T-helper 1 cell treated with Interleukin-12 subunit alpha and Interleukin-12 subunit beta and Interleukin-4 antibody, amounts not matched to agents 30 ng/mL and 1 ng/mL, for 36 hours (primary cell): ENCODE data around the gene NSF. TPM values are rescaled to one million over a fixed set of nuclear protein-coding genes. Genes with fewer than 3 reads are reported as not detected.
"Not testable (repeated sequence)": the region's sequence is repeated elsewhere in the genome, so short reads cannot be mapped to it uniquely, and the experiment has no call there.

Source experiments
- intact Hi-C: fragments of 100-400 bp; cut with micrococcal nuclease; formaldehyde crosslinking; loops from one replicate; pipeline ENCODE4 v1.15.1; 2024
- total RNA-seq: library from RNA; stranded (reverse); gene quantifications from 2 replicates; pipeline ENCODE4 v1.2.3, GENCODE V29; 2022

NSF gene
- total RNA-seq, 1 donor from 2014 or later, result 43.7 TPM

DNA sequence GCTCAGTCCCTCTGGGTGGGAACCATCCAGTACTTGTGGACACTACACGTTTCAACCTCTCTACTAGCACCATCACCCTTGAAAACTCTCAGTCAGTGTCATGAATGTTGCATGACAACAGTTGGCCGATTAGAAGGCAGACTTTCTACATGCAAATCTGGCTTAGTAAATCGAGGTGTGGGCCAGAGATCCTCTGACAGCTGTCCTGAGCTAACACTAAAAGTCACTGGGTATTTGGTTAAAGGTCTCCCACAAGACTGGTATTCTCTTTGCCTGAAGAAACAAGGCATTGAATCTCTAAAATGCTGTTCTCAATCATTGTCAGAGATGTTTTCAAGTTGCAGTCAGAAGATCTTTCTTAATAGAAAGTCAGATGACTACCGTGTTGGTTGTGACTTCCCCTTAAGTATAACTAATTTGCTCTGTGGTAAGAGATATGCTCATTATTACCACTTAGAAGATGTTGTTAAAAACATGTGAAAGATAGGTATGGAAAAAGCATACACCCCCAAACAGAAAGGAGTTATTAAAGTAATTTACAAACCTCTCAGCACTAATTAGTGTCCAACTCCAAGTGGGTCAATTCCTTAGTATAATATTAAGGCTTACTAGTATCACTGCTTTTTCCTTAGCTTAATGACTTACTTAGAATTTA lies 165.7 kb downstream of the NSF start:
- intact Hi-C loops, result no loop called here

DNA sequence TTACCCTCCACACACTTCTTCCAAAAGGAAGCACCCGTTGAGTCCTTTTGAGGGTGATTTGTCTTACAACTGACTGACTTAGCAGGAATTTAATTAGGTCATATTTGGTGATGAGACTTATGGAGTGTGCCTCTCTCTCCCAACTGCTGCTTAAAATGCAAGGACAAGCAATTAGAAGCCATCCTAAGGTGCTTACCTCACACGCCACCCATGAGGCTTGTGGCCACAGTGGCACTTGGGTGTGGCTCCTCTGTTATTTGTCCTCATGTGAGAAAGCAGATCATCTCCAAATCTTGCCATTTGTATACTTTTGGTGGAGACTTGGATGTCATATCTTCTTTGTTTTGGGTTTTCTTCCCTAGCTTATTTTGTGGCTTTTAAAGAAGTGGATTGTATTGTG lies 166.4 kb downstream of the NSF start:
- intact Hi-C loops, result no loop called here

DNA sequence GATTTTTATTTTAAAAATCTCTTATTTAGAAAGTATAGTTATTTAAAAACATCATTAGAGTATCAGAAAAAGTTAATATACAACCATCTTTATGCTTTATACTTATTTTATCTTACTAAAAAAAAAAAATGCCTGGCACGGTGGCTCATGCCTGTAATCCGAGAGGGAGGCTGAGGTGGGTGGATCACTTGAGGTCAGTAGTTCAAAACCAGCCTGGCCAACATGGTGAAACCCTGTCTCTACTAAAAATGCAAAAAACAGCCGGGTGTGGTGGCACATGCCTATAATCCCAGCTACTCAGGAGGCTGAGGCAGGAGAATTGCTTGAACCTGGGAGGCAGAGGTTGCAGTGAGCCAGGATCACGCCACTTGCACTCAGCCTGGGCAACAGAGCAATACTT lies 167.1 kb downstream of the NSF start:
- intact Hi-C loops, result not testable (repeated sequence)

DNA sequence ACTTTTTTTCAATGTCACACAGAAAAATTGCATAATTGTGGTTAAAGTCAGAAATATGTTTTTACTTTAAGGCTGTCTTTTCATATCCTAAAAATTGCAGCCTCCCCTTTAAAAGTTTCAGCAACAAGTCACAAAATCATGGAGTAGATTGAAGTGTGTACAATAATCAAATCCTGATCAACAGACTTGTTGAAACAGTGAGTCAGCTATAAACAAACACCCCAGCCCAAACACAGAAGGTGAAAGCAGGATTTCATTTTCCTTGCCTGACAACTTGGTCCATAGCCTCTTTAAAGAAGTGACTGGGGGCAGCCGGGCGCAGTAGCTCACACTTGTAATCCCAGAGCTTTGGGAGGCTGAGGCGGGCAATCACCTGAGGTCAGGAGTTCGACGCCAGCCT lies 168.1 kb downstream of the NSF start:
- intact Hi-C loops, result no loop called here

DNA sequence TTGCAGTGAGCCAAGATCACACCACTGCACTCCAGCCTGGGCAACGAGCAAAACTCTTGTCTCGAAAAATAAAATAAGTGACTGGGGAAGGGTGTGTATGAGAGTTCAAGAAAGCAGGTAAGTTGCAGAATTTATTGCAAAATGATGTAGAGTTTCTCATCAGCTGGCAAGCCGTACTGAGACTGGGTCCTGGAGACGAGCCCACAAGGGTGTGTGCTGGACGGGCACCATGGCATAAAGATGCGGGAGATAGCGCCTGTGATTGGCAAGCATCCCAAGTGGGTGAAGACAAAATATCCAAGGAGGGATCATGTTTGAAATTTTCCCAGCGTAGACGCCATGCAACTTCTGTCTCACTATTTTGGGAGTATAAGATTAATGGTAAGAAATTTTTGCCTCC lies 168.7 kb downstream of the NSF start:
- intact Hi-C loops, result no loop called here

DNA sequence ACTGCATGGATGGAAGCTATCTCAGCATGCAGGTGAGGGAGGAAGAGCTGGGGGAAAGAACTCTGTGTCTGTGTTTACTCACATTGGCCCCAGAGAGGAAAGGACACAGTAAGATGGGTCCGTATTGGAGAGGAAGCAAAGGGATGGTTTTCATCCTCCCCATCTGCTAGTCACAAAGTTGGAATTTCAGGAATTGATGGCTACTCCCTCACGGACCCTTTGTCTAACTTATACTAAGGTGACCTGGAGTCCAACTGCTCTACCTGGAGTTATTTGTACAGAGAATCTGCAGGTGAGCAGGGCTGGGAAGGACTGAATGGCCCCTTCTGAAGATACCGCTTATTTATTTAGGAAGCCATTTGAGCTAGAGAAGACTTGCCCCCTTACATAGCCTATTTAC lies 172.9 kb downstream of the NSF start:
- intact Hi-C loops, result no loop called here

DNA sequence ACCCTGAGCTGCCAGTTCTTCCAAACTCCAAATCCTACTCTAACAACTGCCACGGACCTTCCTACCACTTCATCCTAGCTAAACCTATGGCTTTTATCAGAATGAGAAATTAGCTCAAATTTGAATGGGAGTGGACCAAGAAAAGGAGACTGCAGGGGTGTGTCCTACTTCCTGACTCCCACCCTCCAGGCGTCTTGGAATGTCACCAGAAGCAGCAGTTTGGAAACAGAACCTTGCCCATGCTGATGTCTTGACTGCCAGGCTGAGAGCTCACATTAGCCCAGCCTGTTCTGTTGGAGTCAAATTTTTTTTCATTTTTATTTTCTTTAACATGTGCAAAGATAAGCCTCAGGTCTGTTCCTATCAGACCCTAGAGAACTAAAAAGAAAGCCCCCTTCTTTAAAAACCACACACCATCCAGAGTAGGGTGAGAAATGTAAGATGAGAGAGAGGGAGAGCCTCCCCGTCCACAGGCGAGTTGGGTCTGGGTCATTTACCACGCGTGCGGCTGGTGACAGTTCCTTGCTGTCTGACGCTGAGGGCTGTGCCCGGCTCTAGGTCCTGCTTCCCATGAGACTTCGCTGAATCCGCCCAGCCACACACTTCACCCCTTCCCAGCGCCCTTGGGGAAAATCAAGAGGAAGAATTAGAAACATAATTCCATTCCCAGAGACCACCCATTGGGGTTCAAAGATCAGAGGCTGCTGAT lies 173.7 kb downstream of the NSF start:
- intact Hi-C loops, result no loop called here

DNA sequence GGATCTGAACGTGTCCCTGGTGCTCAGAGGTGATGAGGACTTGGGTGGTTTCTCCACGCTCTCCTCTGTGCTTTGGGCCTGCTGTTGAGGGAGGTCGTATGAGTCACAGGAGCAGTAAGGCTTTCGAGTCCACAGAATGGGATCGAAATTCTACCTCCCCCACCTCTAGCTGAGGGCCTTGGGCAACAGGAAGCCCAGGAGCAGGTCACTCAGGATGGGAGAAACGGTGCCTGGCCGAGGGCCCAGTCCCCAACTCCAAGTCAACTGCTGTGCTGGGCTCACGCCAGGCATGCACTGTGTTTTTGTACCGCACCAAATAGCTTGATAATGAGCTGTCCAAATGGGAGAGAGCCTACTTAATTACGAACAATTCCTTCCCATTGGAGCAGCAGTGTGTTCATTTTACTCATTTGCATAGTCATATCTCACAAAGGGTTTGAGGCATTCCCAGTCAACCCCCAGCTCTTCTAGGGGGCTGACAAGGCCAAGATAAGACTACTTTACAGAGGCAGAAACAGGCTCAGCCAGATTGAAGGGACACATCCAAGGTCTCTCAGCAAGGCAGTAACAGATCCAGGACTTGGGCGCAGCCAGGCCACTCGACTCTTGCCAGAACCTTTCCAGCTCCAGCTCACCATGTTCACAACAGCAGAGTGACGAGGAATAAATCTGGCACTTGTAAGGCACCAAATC lies 174.4 kb downstream of the NSF start:
- intact Hi-C loops, result no loop called here

DNA sequence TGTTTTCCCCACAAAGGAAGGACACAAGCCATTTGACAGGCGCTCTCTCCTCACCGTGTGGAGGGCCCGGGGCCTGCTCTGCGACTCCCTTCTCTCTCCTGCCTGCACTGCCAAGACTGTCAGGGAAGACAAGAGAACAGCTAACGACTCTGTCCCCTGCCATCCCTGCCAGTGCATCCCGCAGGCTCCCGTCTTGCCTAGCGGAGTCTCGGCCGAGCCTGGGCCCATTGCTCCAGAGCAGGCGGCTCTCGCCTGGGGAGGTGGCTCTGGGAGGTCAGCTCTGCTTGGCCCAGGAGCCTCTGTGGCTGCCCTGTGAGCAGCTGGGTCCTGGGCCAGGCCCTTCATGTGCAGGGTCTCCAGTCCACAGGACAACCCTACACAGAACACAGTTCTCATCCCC lies 175.0 kb downstream of the NSF start:
- intact Hi-C loops, result no loop called here

DNA sequence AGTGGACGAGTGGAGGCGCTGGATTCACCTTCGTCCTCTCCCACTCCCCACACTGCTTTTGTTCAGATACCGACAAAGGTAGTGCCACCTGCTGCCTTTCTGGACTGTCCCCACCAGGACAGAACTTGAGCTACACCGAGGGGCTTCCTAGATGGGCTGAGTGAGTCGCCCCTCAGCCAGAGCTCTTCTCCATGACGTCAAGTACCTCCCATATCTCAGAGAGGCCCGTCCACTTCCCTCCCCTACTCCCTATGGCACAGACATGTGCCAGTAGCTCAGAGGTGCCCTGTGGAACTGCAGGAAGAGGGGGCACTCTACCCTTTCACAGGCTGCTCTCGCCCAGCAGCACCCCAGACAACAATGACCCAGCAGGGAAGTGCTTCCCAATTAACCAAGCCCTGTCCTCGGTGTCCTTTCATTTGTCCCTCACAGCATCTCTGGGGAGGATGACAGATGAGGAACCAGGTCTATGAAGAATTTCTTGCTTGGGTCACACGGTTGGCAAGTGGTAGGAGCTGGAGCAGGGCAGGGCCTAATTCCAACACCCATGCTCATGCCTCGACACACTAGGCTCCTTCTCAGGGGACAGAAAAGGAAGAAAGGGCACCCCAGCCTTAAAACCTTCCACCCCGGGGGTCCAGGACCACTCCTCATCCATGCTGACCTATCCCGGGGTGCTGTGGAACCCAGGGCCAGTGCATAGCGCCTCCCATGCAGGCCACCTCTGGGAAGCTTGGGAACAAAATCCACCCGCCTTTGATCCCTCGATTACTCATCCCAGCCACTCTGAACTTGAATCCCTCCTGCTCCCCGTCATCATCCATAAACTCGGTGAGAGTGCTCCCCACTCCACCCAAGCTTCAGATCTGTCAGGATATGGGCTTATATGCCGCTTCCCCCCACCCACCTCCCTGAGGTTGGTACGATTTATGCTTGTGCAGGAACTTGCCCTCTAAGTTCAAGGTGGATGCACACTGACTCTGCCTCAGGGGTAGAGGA lies 176.3 kb downstream of the NSF start:
- intact Hi-C loops, result no loop called here

DNA sequence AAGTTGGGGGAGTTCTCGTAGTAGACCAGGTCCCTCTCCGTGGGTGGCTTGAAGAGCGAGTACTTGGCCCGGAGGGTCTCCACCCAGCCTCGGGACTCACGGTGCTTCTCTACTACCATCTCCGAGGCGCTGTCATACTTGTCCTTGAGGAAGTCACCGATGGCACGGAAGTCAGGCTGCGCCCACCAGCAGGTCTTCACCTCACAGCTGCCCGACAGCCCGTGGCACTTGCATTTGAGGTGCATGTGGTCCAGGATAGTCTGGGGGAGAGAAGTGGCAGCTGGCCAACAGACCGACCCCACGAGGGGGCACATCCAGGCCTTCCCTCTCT lies 178.0 kb downstream of the NSF start:
- intact Hi-C loops, result no loop called here

DNA sequence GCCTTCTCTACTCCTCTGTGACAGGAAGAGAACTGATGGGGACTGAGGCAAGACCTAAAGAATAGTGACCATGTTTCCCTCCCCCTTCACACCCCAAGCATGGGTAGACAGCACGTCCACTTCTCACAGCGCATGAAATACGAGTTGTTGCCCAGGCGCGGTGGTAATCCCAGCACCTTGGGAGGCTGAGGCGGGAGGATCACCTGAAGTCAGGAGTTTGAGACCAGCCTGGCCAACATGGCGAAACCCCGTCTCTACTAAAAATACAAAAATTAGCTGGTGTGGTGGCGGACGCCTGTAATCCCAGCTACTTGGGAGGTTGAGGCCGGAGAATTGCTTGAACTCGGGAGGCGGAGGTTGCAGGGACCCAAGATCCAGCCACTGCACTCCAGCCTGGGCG lies 178.4 kb downstream of the NSF start:
- intact Hi-C loops, result not testable (repeated sequence)

DNA sequence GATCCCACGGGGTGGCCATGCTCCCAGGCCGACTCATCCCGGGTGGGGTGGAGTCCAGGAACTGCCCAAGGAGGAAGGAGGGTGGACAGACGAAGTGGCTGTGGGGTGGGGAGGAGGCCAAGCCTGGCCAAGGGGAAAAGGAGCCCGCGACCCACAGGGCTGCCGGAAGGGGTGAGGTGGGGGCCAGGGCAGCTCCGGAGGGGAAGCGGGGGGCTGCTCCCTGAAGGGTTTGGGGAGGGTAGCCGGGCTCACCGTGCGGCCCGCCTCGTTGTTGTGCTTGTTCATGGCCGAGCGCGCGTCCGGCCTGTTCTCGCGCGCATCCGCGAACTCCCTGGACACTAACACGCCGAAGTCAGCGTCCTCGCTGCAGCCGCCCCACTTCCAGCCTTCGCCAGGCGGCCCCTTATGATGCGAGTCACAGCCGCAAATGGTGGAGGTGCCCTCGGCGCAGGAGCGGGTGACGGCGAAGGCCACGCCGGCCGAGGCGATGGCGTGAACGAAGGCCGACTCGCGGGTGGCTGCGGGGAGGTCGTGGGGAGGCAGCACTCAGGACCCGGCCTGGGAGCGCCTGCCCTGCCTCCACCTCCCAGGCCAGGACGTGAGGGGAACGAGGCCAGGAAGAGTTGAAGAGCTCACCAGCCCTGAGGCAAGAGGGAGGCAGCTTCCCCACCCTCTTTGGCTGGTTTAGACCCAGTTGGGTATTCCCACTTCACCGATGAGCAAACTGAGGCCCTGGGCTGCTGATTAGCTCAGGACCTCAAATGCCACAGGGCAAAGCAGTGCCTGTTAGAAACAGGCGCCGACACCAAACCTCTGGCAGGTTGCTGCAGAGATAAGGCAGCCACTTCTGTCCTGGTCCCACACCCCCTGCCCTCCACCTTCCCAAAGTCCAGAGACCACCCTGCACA lies 179.3 kb downstream of the NSF start:
- intact Hi-C loops, result loop anchor here (10.0 kb wide), 1 partner anchor 65 kb away; no protein-coding TSS in a partner anchor

DNA sequence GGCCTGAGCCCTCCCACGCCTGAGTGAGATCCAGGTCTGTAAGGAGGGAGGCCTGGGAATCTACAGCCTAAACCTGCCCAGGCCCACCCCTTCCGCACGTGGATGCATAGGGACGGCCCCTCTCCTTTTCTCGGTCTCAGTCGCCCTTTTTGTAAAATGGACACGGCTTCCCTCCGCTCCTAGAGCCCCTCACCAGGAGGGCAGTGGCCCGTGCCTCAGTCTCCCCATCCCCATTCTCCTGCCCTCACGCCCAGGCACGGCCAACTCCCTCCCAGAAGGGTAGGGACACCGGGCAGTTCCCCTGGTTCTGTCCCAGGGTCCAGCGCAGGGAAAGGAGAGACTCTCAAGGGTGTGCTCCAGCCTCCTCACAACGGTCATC lies 180.0 kb downstream of the NSF start:
- intact Hi-C loops, result loop anchor here (10.0 kb wide), 1 partner anchor 64 kb away; no protein-coding TSS in a partner anchor

DNA sequence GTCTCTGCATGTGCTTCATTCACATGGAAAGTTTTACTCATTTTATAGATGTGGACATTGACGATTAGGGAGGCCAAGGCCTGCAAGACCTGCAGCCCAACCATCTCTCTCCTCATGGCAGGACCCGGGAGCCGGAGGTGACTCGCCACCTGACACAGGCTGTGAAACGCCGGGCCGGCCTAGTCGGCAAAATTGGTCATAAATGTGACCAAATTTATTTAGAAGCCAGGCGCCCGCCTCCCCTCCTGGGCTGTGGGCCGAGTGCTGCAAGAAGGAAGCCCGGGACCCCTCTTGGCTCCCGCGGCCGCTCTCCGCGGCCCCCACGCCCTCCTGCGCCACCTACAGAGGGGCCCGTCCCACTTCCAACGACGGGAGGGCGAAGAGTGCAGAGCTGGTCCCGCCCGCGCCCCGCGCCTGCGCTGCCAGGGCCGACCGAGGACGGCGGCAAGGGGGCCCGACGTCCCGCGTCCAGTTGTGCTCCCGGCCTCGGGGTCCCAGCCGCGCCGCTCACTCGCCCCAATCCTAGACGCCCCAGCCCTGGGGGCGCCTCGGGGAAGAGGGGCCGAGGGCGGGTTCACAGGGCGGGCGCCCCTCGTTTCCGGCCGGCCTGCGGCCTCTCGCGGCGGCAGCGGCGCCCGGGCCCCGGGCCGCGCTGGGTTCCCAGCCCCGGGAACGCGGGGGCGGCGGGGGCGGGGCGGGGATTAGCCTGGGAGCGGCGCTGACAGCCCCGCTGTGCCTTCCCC lies 180.5 kb downstream of the NSF start:
- intact Hi-C loops, result loop anchor here (10.0 kb wide), 1 partner anchor 64 kb away; no protein-coding TSS in a partner anchor

DNA sequence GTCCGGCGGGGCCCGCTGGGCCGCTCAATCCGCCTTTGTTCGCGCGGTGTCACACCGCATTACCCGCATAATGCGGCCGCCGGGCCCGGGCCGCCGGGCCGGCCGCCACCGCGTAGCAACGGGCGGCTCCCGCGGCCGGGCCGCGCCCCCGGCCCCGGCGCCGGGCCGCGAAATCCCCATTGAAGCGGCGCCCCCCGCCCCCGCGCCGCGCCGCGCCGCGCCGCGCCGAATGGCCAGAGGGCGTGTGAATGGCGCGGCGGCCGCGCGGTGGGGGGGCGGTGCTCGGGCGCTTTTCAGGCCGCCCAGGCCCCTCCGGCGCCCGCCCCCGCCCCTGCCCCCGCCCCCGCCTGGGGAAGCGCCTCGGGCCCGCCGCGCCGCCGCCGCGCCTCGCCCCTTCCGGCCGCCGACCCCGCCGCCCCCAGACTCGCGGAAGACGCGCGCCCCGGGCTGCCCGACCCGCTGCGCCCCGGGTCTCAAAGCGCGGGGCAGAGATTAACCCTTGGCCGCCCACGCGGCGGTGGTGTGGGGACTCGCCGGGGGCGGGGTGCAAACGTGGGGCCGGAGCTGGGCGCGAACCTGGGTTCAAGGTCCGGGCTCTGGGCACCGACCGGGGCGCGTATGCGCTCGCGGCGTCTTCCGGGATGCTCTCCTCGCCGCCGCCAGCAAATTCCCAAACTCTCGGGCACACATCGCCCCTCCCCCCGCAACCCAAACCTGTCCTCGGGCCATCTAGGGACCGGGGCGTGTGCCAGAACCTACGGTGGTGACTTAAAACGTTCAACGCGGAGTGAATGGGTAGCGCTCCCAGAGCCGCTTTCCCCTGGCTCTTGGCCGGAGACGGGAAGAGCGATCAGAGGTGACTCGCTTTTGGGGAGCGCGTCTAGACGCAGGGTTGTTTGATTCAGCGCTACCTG lies 181.3 kb downstream of the NSF start:
- intact Hi-C loops, result loop anchor here (10.0 kb wide), 1 partner anchor 63 kb away; no protein-coding TSS in a partner anchor

DNA sequence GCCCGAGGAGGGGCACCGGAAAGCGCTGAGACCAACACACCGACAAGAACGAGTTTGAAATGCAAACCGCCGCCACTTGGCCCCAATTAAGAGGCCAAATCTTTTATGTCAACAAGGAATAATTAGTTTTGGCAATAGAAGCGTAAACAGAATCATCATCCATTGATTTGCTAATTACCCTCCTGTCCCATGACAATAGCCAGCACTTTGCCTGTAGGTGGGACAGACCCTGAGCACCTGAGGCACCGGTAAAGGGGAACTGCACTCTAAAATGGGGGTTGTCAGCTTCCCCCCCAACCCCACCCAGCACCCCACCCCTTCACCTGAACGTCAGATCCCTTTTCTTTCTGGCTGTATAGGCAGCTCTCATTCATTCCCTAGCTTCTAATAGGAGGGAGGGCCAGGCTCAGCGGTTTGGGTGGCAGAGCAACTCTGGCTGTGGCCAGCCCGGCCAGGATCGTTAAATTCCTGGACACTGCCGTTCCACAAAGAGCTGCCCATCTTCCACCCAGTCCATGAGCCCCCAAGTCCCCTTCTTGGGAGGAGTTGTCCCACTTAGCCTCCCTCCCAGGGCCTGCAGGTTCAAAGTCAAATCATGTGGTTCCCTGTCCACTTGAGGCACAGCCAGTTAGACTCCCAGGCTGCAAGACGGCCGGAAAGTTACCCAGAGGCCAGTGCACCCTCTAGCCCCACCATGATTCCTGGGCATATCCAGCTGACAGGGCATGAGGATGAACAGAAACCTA lies 182.2 kb downstream of the NSF start:
- intact Hi-C loops, result loop anchor here (10.0 kb wide), 1 partner anchor 62 kb away; no protein-coding TSS in a partner anchor

DNA sequence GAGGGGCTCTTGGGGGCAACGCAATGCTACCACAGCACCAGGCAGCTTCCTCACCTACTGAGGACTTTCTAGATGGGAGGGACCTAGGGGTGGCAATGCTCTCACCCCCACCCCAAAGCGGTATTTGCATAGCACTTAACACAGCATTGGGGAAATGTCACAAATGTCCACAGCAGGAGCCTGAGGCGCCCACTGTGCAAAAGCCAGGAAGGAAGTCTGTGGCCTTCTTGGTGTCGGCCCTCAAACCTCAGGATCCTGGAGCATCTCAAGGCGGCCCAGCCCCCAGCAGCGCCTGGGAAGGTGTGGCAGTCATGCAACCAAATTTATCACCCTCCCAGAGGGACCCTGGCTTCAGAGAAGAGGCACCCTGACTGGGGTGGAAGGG lies 182.7 kb downstream of the NSF start:
- intact Hi-C loops, result loop anchor here (10.0 kb wide), 1 partner anchor 62 kb away; no protein-coding TSS in a partner anchor
